NCI-H2029 treated with DMSO at 0.1 percent for 48 hours (cell line): ENCODE data around the gene GABBR2.
"Not testable (repeated sequence)": the region's sequence is repeated elsewhere in the genome, so short reads cannot be mapped to it uniquely, and the experiment has no call there.

Source experiments
- DNase-seq: peaks from one replicate; lab custom pipeline; 2025; lab: John Stamatoyannopoulos, UW

Gene GABBR2

GRCh38 chr9:98289614-98290201 is 419.0 kb downstream of the GABBR2 start:
- no peak for DNase-seq

GRCh38 chr9:98288881-98289280 is 419.9 kb downstream of the GABBR2 start:
- DNase-seq, result no peak

- DNase-seq, result no peak
Measured at GRCh38 chr9:98287384-98287783, 421.4 kb downstream of the GABBR2 start.

GRCh38 chr9:98285446-98285845 is 423.3 kb downstream of the GABBR2 start:
- DNase-seq, result no peak

- no peak for DNase-seq
Measured at GRCh38 chr9:98284754-98285153, 424.0 kb downstream of the GABBR2 start.

- DNase-seq, result not testable (repeated sequence)
Measured at GRCh38 chr9:98283143-98283542, 425.6 kb downstream of the GABBR2 start.

- no peak for DNase-seq
Measured at GRCh38 chr9:98281281-98281680, 427.5 kb downstream of the GABBR2 start.

- no peak for DNase-seq
Measured at GRCh38 chr9:98280574-98280973, 428.2 kb downstream of the GABBR2 start.

GRCh38 chr9:98280162-98280561 is 428.6 kb downstream of the GABBR2 start:
- DNase-seq, result no peak

- DNase-seq, result no peak
Measured at GRCh38 chr9:98276907-98277469, 431.7 kb downstream of the GABBR2 start.

- DNase-seq, result no peak
Measured at GRCh38 chr9:98275159-98275558, 433.6 kb downstream of the GABBR2 start.

GRCh38 chr9:98272083-98272482 is 436.7 kb downstream of the GABBR2 start:
- no peak for DNase-seq

GRCh38 chr9:98271479-98271878 is 437.3 kb downstream of the GABBR2 start:
- no peak for DNase-seq

- not testable (repeated sequence) for DNase-seq
Measured at GRCh38 chr9:98270284-98270683, 438.5 kb downstream of the GABBR2 start.

GRCh38 chr9:98269652-98270051 is 439.1 kb downstream of the GABBR2 start:
- not testable (repeated sequence) for DNase-seq

GRCh38 chr9:98267556-98267955 is 441.2 kb downstream of the GABBR2 start:
- DNase-seq, result not testable (repeated sequence)

- no peak for DNase-seq
Measured at GRCh38 chr9:98264516-98264915, 444.2 kb downstream of the GABBR2 start.

- peak; percentile 58 for DNase-seq
Measured at GRCh38 chr9:98263482-98264357, 445.0 kb downstream of the GABBR2 start.

GRCh38 chr9:98263080-98263479 is 445.7 kb downstream of the GABBR2 start:
- DNase-seq, result no peak

- no peak for DNase-seq
Measured at GRCh38 chr9:98262056-98262455, 446.7 kb downstream of the GABBR2 start.

- no peak for DNase-seq
Measured at GRCh38 chr9:98260635-98261034, 448.1 kb downstream of the GABBR2 start.

- DNase-seq, result no peak
Measured at GRCh38 chr9:98259791-98260190, 448.9 kb downstream of the GABBR2 start.

- DNase-seq, result no peak
Measured at GRCh38 chr9:98256756-98257155, 452.0 kb downstream of the GABBR2 start.
